Esophagus squamous epithelium (tissue), 4 donors: ENCODE data around the gene TSKU.
A peak's percentile ranks its signal among the peaks of the same experiment; 100 is the strongest.
"Not testable (repeated sequence)": the region's sequence is repeated elsewhere in the genome, so short reads cannot be mapped to it uniquely, and the experiment has no call there.

Experiments
- CTCF ChIP-seq, 6 experiments: fragments of 450-650 bp in 4 of 6; fragments of 200-600 bp in 2 of 6; sonication (generic) in 2 of 6; IDR thresholded peaks; one replicate each; pipeline ENCODE4 v1.5.1; 2016 to 2019; ENCODE audit warnings: antibody characterized with exemption in 6 of 6, mild to moderate bottlenecking in 4 of 6, moderate library complexity in 4 of 6
- POLR2A ChIP-seq, 4 donors: fragments of 450-650 bp; IDR thresholded peaks; one replicate each; pipeline ENCODE4 v1.6.1; 2017; ENCODE audit warnings: antibody characterized with exemption in 4 of 4, mild to moderate bottlenecking in 4 of 4, moderate library complexity in 3 of 4

GRCh38 chr11:76733906-76734305 lies 49.2 kb upstream of the TSKU start:
- TF ChIP-seq CTCF (IDR thresholded peaks at IDR 0.05), result peak; percentile 46 to 83 (median 74)
- TF ChIP-seq POLR2A (IDR thresholded peaks at IDR 0.05), result not testable (repeated sequence)
